OCI-LY1 (cell line): ENCODE measurements around the gene WDFY2.

Experiments
- EZH2 ChIP-seq: fragments of 200-600 bp; sonication (generic), shearing (Covaris generic); IDR thresholded peaks from 2 replicates; pipeline ENCODE4 v1.8.0; 2017; ENCODE audit warnings: borderline replicate concordance, mixed run types, mild to moderate bottlenecking, antibody characterized with exemption, low read length, moderate library complexity, mixed read lengths
- TF ChIP-seq, protein P1 (sequence below): fragments of 200-600 bp; sonication (generic), shearing (Covaris generic); IDR thresholded peaks from 2 replicates; pipeline ENCODE4 v1.5.1; 2017; ENCODE audit warnings: mild to moderate bottlenecking, antibody characterized with exemption, low read length, moderate library complexity, mixed read lengths

DNA sequence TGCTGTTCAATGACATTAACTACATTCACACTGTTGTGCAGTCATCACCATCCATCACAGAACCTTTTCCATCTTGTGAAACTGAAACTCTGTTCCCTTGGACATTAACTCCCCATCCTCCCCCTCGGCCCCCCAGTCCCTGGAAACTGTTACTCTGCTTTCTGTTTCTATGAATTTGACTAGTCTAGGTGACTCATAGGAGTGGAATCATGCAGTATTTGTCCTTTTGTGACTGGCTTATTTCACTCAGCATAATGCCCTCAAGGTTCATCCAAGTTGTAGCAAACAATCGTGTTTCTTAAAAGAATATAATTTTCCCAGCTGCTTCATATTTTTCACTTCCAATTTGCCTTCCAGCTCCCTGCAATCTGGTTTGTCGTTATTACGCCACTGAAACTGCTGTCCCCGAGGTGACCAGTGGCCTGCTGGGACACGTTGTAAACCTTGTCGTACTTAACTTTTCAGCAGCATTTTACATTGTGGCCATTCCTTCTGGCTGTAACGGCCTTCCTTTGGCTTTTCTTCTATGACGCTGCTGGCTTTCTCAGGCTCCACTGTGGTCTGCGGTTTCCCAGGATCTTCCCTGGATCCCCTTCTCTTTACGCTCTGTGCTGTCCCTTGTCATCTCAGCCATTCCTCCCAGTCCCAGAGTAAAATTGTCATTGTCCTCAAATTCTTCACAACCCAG, 145.7 kb downstream of the WDFY2 start:
- TF ChIP-seq, protein P1, sequence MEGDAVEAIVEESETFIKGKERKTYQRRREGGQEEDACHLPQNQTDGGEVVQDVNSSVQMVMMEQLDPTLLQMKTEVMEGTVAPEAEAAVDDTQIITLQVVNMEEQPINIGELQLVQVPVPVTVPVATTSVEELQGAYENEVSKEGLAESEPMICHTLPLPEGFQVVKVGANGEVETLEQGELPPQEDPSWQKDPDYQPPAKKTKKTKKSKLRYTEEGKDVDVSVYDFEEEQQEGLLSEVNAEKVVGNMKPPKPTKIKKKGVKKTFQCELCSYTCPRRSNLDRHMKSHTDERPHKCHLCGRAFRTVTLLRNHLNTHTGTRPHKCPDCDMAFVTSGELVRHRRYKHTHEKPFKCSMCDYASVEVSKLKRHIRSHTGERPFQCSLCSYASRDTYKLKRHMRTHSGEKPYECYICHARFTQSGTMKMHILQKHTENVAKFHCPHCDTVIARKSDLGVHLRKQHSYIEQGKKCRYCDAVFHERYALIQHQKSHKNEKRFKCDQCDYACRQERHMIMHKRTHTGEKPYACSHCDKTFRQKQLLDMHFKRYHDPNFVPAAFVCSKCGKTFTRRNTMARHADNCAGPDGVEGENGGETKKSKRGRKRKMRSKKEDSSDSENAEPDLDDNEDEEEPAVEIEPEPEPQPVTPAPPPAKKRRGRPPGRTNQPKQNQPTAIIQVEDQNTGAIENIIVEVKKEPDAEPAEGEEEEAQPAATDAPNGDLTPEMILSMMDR, result no peak
- TF ChIP-seq EZH2, result no peak
